GM12801 (cell line): ENCODE measurements around the gene TRMT5.

ENCODE experiments used
- CTCF ChIP-seq: IDR thresholded peaks from one replicate; pipeline ENCODE4 v1.5.1; 2011; ENCODE audit warnings: control low read depth; ENCODE audit not compliant: insufficient read length; ENCODE audit errors: extremely low read depth

Gene TRMT5

GRCh38 chr14:60945984-60946383, 34.9 kb downstream of the TRMT5 start:
- no peak for TF ChIP-seq CTCF

- TF ChIP-seq CTCF: no peak
These were observed 36.7 kb downstream of the TRMT5 start for GRCh38 chr14:60944204-60944603.

GRCh38 chr14:60943637-60944032, 37.2 kb downstream of the TRMT5 start:
- no peak for TF ChIP-seq CTCF

- TF ChIP-seq CTCF: no peak
These were observed 45.6 kb downstream of the TRMT5 start for GRCh38 chr14:60935319-60935718.

- TF ChIP-seq CTCF: no peak
These were observed 46.8 kb downstream of the TRMT5 start for GRCh38 chr14:60933920-60934655.

- TF ChIP-seq CTCF: no peak
These were observed 49.7 kb downstream of the TRMT5 start for GRCh38 chr14:60931218-60931617.

GRCh38 chr14:60926002-60926401, 54.9 kb downstream of the TRMT5 start:
- TF ChIP-seq CTCF: no peak
